Activated CD8-positive, alpha-beta memory T cell treated with anti-CD3 and anti-CD28 coated beads for 48 hours (primary cell): ENCODE data around the gene DDX41.

ENCODE experiments used
- DNase-seq, 3 experiments: peaks; one replicate each; pipeline ENCODE4 v3.0.0-alpha.2; 2020; ENCODE audit warnings: low read depth in 2 of 3, low spot score in 2 of 3

DDX41 gene

DNA sequence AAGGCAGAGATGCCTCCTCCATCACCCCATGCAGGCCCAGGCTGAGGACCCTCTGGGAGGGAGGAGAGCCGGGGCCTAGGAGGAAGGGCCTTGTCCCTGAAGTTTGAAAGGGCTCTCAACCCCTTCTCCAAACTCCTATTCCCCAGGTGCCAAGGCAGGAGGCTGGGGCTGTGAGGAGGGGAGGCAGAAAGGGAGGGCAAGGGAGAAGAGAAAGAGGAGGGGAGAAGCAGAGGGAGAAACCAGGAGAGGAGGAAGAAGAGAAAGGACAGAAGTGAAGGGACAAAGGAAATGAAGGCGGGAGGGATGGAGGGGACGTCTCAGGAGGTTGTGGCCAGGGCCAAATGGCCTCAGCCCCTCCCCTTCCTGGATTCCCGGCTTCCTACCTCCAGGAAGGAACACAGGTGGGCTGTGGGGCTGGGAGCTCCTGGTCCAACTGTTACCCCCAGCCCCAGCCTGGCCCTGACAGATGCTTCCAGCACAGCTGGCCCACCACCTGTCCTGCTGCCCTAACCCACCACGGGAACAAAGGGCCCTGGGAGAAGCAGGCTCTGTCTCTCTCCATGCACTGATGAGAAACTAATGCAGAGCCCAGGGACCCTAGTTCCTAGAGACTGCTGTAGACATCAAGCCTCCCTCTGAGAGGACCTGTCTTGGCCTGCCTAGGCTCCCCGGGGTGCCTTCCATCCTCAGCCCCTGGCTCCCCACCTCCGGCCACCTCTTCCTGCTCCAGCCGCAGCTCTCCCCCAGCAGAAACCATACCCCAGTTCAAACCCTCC is 46.8 kb downstream of the DDX41 start:
- no peak for DNase-seq

DNA sequence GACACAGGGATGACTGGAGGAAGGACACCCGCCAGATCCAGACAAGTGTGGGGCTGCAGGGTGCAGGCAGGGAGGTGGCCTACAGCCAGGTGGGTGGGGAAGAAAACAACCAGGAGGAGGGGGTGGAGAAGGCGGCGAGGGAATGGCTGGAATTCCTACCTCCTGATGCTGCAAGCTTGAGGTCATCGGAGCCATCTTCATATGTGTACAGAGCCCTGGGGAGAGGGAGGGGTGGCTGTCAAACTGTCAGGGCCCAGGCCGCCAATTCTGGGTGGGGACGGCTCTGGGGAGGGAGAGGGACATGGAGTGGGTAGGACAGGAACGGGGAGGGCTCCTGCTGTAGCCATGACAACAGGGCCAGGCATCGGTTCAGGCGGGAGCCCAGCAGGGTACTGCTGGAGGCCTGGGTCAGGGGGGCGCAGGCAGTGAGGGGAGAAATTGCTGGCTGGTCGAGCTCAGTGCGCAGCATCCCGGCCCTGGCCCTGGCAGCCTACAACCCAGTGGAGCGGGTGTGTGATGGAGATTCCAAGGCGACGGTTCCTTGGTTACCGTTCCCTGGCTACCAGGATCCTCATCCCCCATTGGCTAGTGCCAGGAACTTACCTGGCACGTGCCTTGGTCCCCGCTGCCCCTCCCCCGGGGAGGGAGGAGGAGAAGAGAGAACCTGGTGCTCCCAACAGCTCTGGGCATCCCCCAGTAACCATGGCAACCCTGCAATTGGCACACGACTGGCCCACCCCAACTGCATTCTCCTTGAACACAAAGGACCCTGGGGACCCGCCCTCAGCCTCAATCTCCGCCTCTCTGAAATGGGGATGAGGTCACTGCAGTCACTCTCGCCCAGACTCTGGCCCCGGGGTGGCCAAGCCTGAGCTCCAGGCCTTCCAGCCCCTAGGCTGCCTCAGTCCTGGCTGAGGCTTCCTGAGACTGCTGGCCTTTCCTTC is 47.8 kb downstream of the DDX41 start:
- DNase-seq, result no peak

DNA sequence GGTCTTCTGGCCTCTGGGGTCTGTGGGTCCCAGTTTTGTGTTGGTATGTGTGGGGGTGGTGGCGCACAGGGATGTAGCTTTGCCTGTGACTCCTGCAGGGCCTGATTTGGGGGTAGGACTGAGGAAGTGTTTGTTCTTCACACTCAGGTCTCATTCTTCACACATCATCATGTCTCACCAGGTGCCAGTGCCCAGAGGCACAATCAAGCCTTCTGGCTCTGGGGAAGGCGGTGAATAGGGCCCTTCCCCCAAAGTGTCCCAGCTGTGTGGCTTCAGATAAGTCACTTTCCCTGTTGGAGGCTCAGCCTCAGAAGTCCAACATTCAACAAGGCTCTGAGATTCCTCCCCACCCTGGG is 48.5 kb downstream of the DDX41 start:
- no peak for DNase-seq

DNA sequence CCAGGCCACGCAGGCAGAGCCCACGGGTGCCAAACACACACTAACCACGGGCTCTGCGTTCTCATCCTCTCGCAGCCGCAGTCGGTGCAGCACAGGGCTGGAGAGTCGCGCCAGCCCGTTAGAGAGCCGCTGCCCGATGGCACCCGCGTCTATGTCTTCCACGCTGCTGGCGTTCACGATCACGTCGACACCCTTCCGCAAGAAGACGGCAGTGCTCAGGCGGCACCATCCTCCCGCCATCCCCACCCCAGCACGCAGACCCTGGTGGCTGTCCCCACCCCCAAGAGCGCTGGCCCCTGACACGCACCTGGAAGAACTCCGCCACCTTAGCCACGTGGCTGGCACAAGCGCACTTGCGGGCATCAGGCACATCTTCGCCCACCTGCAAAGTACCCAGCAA is 49.3 kb downstream of the DDX41 start:
- DNase-seq, result no peak

DNA sequence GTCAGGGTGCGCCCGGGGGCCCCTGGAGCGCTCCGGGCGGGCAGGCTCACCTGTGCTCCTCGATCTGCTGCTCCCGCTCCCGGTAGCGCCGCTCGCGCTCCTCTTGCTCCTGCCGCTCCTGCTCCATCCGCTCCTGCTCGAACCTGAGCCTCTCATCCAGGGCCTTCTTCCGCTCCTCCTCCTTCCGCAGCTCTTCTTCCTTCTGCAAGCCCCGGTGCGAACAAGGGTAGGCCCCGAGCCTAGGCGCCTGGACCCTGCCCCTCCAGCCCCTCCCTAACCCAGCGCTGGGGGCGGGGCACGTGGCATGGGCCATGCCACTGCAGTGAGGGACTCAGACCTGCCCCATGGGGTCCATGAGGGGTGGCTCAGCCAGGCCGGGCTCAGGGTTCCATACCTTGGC is 49.9 kb downstream of the DDX41 start:
- DNase-seq, result no peak

DNA sequence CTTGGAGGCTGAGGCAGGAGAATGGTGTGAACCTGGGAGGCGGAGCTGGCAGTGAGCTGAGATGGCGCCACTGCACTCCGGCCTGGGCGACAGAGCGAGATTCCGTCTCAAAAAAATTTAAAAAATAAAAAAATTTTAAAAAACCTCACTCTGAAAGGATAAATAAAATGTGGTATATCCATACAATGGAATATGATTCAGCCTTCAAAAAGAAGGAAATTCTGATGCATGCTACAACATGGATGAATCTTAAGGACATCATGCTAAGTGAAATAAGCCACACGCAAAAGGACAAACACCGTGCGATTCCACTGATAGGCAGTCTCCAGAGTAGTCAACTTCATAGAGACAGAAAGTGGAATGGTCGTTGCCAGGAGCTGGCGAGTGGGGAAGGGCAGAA is 51.7 kb downstream of the DDX41 start:
- no peak for DNase-seq

DNA sequence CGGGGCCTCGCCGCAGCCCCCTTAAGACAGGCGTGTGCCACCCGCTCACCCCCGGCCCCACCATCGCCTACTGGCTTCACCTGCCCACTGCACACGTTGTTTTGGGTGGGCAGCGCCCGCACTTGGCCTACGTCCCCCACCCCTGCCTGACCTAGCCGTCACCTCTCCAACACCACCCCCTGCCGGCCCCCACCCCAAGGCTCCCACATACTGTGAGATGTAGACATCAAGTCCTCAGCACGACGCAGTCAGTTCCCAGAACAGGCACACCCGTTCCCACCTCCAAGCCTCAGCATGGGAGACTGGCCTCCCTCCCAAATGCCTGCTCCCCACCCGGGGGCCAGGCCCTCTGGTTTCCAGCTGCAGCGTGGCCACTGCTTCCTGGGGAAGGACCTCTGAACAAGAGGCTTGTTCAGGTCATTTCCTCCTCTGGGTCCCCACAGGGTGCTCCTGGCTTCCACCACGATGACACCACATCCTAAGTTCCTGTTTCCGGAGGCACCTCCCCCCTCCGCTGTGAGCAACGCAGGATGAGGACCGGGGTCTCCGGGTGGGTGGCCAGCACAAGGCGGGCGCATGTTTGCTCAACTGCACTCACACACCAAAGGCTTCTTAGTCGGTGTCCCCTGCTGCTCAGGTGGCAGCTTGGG is 54.6 kb downstream of the DDX41 start:
- DNase-seq, result no peak
